Spleen (tissue), 11 donors: ENCODE measurements around the gene CACNA1H. TPM values are rescaled to one million over a fixed set of nuclear protein-coding genes. Genes with fewer than 3 reads are reported as not detected.

Experiments used
- DNase-seq: peaks from one replicate; pipeline ENCODE4 v3.0.0-alpha.2; 2020
- H3K27ac ChIP-seq, 8 donors: fragments of 200-600 bp; sonication (generic) in 7 of 8; 1 replicate in 4 of 8; 2 replicates in 4 of 8; pipeline versions ENCODE4 v1.5.0 to v1.8.0; 2016 to 2021; ENCODE audit warnings: inconsistent platforms in 4 of 8, mild to moderate bottlenecking in 4 of 8, moderate library complexity in 1 of 8
- H3K27me3 ChIP-seq, 7 donors: fragments of 200-600 bp; sonication (generic) in 6 of 7; replicated peaks in 1 of 7; 1 replicate in 4 of 7; 2 replicates in 3 of 7; pipeline versions ENCODE4 v1.5.0 to v1.8.0; 2016 to 2021; ENCODE audit warnings: inconsistent platforms in 3 of 7, mild to moderate bottlenecking in 1 of 7
- H3K36me3 ChIP-seq, 6 donors: fragments of 200-600 bp; sonication (generic) in 5 of 6; 1 replicate in 4 of 6; 2 replicates in 2 of 6; pipeline versions ENCODE4 v1.5.0 to v1.8.0; 2016 to 2021; ENCODE audit warnings: inconsistent platforms in 2 of 6
- H3K4me1 ChIP-seq, 6 donors: fragments of 200-600 bp; sonication (generic) in 5 of 6; 1 replicate in 3 of 6; 2 replicates in 3 of 6; pipeline versions ENCODE4 v1.5.0 to v1.8.0; 2016 to 2021; ENCODE audit warnings: inconsistent platforms in 3 of 6
- H3K4me3 ChIP-seq, 8 donors: fragments of 200-600 bp; sonication (generic) in 7 of 8; 1 replicate in 4 of 8; 2 replicates in 4 of 8; pipeline versions ENCODE4 v1.5.0 to v1.8.0; 2016 to 2021; ENCODE audit warnings: inconsistent platforms in 4 of 8, mild to moderate bottlenecking in 4 of 8, moderate library complexity in 2 of 8
- H3K9me3 ChIP-seq, 8 donors: fragments of 200-600 bp; sonication (generic) in 7 of 8; 1 replicate in 4 of 8; 2 replicates in 4 of 8; pipeline versions ENCODE4 v1.5.0 to v1.8.0; 2016 to 2021; ENCODE audit warnings: inconsistent platforms in 4 of 8
- POLR2A ChIP-seq, 3 donors: fragments of 450-650 bp; IDR thresholded peaks; one replicate each; pipeline ENCODE4 v1.5.1; 2017; ENCODE audit warnings: antibody characterized with exemption in 3 of 3, mild to moderate bottlenecking in 1 of 3
- POLR2AphosphoS5 ChIP-seq, 3 donors: sonication (generic); formaldehyde crosslinking; IDR thresholded peaks; one replicate each; pipeline ENCODE4 v1.5.1; 2017; ENCODE audit warnings: antibody characterized with exemption in 3 of 3
- WGBS, 5 donors: extraction: QIAGEN DNeasy Blood & Tissue Kit in 3 of 5; methylation state at CpG; one replicate each; pipeline versions ENCODE4 v1.1.5 to v1.1.7; 2013 to 2018; 5-methylcytosine and 5-hydroxymethylcytosine counted together
- intact Hi-C: fragments of 100-400 bp; cut with DNase I; formaldehyde crosslinking; loops from one replicate; pipeline ENCODE4 v1.15.0; 2023; ENCODE audit warnings: low total_unique reads
- polyA plus RNA-seq, 3 donors: library from polyadenylated mRNA; stranded (reverse); fragments of 200-250 nt; gene quantifications; one replicate each; pipeline ENCODE4 v1.2.1, GENCODE V29; 2013
- total RNA-seq, 7 donors: library from RNA; depleted of rRNA in 3 of 7; stranded (reverse); fragments of >200 nt in 3 of 7; fragmentation: NEBNext Ultra II Directional in 4 of 7; extraction: Animal tissue kit (Norgen Biotek cat#: 25700) in 4 of 7; gene quantifications; one replicate each; pipeline versions ENCODE4 v1.1.0 to v1.2.1, GENCODE V29; 2016 to 2021
- TF ChIP-seq, protein P1 (sequence below), 11 experiments: fragments of 200-600 bp in 7 of 11; fragments of 450-650 bp in 4 of 11; sonication (generic) in 4 of 11; IDR thresholded peaks in 8 of 11; conservative IDR thresholded peaks in 3 of 11; 1 replicate in 7 of 11; 2 replicates in 4 of 11; pipeline versions ENCODE4 v1.4.0 to v1.8.0; 2016 to 2021; ENCODE audit warnings: antibody characterized with exemption in 11 of 11, inconsistent platforms in 4 of 11, mild to moderate bottlenecking in 1 of 11
- donor health status: healthy with polysubstance abuse.
- donor health status: DM: no; HTN: no; CAD: no; lungs with moderate emphysema.
- donor health status: DM: no; HTN: no; CAD: no.
- donor health status: Bipolar disorder and iron deficiency.
- donor health status: healthy.
- donor health status: DM: no; HTN: no; CAD: no.
- donor health status: DM: yes; HTN: yes; CAD: no.

Gene CACNA1H
- total and polyA plus RNA-seq, 10 donors, result 0.33 to 2.1 (median 0.70) TPM

DNA sequence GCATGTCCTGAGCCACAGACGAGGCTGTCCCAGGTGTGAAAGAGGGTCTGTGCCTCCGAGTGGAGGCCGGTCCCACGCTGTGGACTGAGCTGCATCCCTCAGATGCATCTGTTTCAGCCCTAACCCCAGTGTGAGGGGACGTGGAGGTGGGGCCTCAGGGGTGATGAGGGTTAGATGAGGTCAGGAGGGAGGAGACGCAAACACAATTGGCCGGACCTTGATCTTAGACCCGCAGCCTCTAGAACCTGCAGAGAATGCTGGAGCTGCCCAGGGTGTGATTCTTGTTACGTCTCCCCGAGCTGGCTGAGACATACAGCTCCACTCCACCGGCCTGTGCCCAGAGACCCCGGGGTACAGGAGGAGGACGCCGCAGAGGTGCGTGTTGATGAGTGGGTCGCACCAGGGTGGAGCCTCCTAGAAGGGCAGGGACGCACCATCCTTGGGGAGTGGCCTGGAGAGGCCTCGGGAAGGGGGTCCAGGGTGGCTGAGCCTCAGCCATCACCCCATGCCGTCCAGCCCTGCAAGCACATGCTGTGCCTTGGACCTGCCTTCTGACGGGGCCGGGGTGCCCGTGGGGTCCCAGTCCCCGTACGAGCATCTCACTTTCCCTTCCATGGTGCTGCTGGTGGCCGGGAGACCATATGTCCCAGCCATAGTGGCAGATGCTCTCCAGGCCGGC is 40.3 kb upstream of the CACNA1H start:
- H3K36me3 ChIP-seq, result no peaks in the 10 kb centered on the region
- TF ChIP-seq, protein P1, sequence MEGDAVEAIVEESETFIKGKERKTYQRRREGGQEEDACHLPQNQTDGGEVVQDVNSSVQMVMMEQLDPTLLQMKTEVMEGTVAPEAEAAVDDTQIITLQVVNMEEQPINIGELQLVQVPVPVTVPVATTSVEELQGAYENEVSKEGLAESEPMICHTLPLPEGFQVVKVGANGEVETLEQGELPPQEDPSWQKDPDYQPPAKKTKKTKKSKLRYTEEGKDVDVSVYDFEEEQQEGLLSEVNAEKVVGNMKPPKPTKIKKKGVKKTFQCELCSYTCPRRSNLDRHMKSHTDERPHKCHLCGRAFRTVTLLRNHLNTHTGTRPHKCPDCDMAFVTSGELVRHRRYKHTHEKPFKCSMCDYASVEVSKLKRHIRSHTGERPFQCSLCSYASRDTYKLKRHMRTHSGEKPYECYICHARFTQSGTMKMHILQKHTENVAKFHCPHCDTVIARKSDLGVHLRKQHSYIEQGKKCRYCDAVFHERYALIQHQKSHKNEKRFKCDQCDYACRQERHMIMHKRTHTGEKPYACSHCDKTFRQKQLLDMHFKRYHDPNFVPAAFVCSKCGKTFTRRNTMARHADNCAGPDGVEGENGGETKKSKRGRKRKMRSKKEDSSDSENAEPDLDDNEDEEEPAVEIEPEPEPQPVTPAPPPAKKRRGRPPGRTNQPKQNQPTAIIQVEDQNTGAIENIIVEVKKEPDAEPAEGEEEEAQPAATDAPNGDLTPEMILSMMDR (IDR thresholded peaks at IDR 0.05 in 8 of 11, conservative IDR thresholded peaks at IDR 0.05 in 3 of 11), result no peak
- TF ChIP-seq POLR2A (IDR thresholded peaks at IDR 0.05) (no peak), POLR2AphosphoS5 (IDR thresholded peaks at IDR 0.05) (no peak)
- DNase-seq, result no peak
- peaks cover 0 to 96% (median 31%) of the 10 kb centered on the region in 7 donors for H3K27me3 ChIP-seq
- 55 to 74% (median 69%) methylated on average over 11 to 26 of the region's 26 CpGs for WGBS, 5 donors
- no peaks in the 10 kb centered on the region for H3K4me1 ChIP-seq
- H3K27ac ChIP-seq, result no peak overlapping the region
- no peaks in the 10 kb centered on the region for H3K9me3 ChIP-seq
- no peak overlapping the region for H3K4me3 ChIP-seq
- intact Hi-C loops, result no loop called here

DNA sequence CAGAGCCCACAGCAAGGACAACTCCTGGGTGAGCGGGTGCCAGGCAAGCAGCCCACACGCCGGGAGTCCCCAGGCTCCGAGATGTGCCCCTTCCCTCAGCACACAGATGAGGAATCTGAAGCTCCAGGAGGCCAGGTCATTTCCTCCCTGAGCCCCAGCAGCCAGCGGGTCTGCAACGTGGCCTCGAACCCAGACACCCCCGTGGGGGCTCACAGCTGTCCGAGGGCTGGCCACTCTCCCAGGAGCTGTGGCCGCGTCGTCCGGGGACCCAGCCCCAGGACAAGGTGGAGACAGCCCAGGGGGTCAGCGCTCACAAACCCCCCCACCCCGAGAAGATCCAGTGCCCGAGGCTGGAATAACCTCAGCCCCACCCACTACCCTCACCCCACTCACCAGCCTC is 39.4 kb upstream of the CACNA1H start:
- 50 to 71% (median 56%) methylated on average over 1 to 16 of the region's 16 CpGs for WGBS, 5 donors
- no peak overlapping the region for H3K27ac ChIP-seq
- DNase-seq, result no peak
- H3K9me3 ChIP-seq, result no peaks in the 10 kb centered on the region
- H3K4me1 ChIP-seq, result no peaks in the 10 kb centered on the region
- intact Hi-C loops, result no loop called here
- TF ChIP-seq, protein P1 (IDR thresholded peaks at IDR 0.05 in 8 of 11, conservative IDR thresholded peaks at IDR 0.05 in 3 of 11), result no peak
- TF ChIP-seq POLR2A (IDR thresholded peaks at IDR 0.05), result no peak
- TF ChIP-seq POLR2AphosphoS5 (IDR thresholded peaks at IDR 0.05), result no peak
- peaks cover 0 to 96% (median 31%) of the 10 kb centered on the region in 7 donors for H3K27me3 ChIP-seq
- no peaks in the 10 kb centered on the region for H3K36me3 ChIP-seq
- H3K4me3 ChIP-seq, result no peak overlapping the region

DNA sequence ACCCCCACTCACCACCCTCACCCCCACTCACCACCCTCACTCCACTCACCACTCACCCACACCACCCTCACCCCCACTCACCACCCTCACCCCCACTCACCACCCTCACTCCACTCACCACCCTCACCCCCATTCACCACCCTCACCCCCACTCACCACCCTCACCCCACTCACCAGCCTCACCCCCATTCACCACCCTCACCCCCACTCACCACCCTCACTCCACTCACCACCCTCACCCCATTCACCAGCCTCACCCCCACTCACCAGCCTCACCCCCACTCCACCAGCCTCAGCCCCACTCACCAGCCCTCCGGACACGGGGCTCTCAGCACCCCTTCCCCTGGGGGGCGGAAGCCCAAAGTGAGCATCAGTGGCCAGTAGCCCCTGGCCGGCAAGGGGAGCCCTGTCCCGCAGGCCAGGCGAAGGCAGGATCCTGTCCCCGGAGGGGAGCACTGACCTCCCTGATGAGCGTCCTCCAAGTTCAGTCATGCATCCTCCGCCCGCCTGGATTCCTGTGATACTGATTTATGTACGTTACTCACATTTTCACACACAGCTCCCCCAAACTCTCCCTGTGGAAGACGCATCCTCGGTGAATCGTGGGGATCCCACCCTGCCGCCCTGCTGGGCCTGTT is 38.9 kb upstream of the CACNA1H start:
- Histone ChIP-seq H3K27me3 (peaks cover 0 to 96% (median 31%) of the 10 kb centered on the region in 7 donors), H3K27ac (no peak overlapping the region), H3K4me1 (no peaks in the 10 kb centered on the region), H3K36me3 (no peaks in the 10 kb centered on the region), H3K4me3 (no peak overlapping the region), H3K9me3 (no peaks in the 10 kb centered on the region)
- TF ChIP-seq POLR2A (IDR thresholded peaks at IDR 0.05), result no peak
- no peak for TF ChIP-seq POLR2AphosphoS5 (IDR thresholded peaks at IDR 0.05)
- TF ChIP-seq, protein P1 (IDR thresholded peaks at IDR 0.05 in 8 of 11, conservative IDR thresholded peaks at IDR 0.05 in 3 of 11), result no peak
- no peak for DNase-seq
- intact Hi-C loops, result no loop called here
- 78 to 86% (median 81%) methylated on average over 15 of the region's 15 CpGs for WGBS, 5 donors

DNA sequence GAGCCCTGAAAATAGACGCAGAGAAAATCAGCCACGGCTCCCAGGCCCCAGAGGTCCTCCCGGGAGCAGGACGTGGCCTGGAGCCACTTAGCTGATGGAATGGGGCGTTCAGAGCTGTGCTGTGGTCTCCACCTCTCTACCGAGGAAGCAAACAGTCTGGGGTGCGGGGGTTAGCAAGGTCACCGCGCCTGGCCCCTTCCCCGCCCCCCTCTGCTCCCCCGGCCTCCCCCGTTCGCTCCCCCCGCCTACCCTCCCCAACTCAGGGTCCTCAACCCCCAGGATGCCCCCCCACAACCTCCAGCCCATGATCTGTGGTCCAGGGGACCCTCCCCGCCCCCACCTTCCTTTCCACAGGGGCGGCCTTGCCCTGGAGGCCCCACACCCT is 36.2 kb upstream of the CACNA1H start:
- Histone ChIP-seq H3K9me3 (no peaks in the 10 kb centered on the region), H3K36me3 (no peaks in the 10 kb centered on the region), H3K27ac (no peak overlapping the region), H3K4me3 (no peak overlapping the region), H3K4me1 (peaks cover 0 to 11% (median 0%) of the 10 kb centered on the region in 6 donors), H3K27me3 (peaks cover 0 to 97% (median 31%) of the 10 kb centered on the region in 7 donors)
- intact Hi-C loops, result no loop called here
- WGBS, 5 donors, result 59 to 74% (median 67%) methylated on average over 10 to 16 of the region's 16 CpGs
- TF ChIP-seq POLR2A (IDR thresholded peaks at IDR 0.05), result no peak
- TF ChIP-seq, protein P1 (IDR thresholded peaks at IDR 0.05 in 8 of 11, conservative IDR thresholded peaks at IDR 0.05 in 3 of 11), result no peak
- no peak for TF ChIP-seq POLR2AphosphoS5 (IDR thresholded peaks at IDR 0.05)
- DNase-seq, result no peak
